Measurements from ENCODE around the gene HCST. TPM values are rescaled to one million over a fixed set of nuclear protein-coding genes. Genes with fewer than 3 reads are reported as not detected.
"Not testable (repeated sequence)": the region's sequence is repeated elsewhere in the genome, so short reads cannot be mapped to it uniquely, and the experiment has no call there.

HCST gene
- total RNA-seq, 4 donors from 2014 or later: 7.6 to 57.0 (median 13.3) TPM

- no peak for DNase-seq (ENCODE audit: low spot score)
- ATAC-seq (ENCODE audit: low FRiP score): no peak
- no peak for TF ChIP-seq CTCF (IDR thresholded peaks at IDR 0.05)
Measured at GRCh38 chr19:35905178-35905727, 2.9 kb downstream of the HCST start.

- ATAC-seq (ENCODE audit: low FRiP score) (no peak), DNase-seq (ENCODE audit: low spot score) (no peak)
- TF ChIP-seq CTCF (IDR thresholded peaks at IDR 0.05): no peak
Measured at GRCh38 chr19:35907377-35907745, 5.0 kb downstream of the HCST start.

GRCh38 chr19:35908010-35908441 is 5.7 kb downstream of the HCST start, which contains the start of gene TYROBP:
TSS of gene TYROBP (minus strand) at chr19:35908295. CDS start at chr19:35908228, 67 bp downstream.
- ATAC-seq (ENCODE audit: low FRiP score): peak; percentile 33
- no peak for DNase-seq (ENCODE audit: low spot score)
- no peak for TF ChIP-seq CTCF (IDR thresholded peaks at IDR 0.05)

- TF ChIP-seq CTCF (IDR thresholded peaks at IDR 0.05): no peak
- DNase-seq (ENCODE audit: low spot score): no peak
- peak; percentile 22 for ATAC-seq (ENCODE audit: low FRiP score)
Measured at GRCh38 chr19:35908973-35909683, 6.8 kb downstream of the HCST start.

GRCh38 chr19:35909684-35910035 is 7.3 kb downstream of the HCST start:
- no peak for TF ChIP-seq CTCF (IDR thresholded peaks at IDR 0.05)
- no peak for ATAC-seq (ENCODE audit: low FRiP score)

GRCh38 chr19:35910355-35910754 is 8.0 kb downstream of the HCST start:
- not testable (repeated sequence) for DNase-seq (ENCODE audit: low spot score); ATAC-seq (ENCODE audit: low FRiP score)

More at GRCh38 chr19:35909684-35910035, 7.3 kb downstream of the HCST start:
- no peak for DNase-seq (ENCODE audit: low spot score)

- no peak for TF ChIP-seq CTCF (IDR thresholded peaks at IDR 0.05)
- no peak for DNase-seq (ENCODE audit: low spot score)
- ATAC-seq (ENCODE audit: low FRiP score): no peak
Measured at GRCh38 chr19:35911173-35911572, 8.8 kb downstream of the HCST start.

Data from omental fat pad (tissue), 4 donors.